ENCODE data around the gene EIF4H.

DNA sequence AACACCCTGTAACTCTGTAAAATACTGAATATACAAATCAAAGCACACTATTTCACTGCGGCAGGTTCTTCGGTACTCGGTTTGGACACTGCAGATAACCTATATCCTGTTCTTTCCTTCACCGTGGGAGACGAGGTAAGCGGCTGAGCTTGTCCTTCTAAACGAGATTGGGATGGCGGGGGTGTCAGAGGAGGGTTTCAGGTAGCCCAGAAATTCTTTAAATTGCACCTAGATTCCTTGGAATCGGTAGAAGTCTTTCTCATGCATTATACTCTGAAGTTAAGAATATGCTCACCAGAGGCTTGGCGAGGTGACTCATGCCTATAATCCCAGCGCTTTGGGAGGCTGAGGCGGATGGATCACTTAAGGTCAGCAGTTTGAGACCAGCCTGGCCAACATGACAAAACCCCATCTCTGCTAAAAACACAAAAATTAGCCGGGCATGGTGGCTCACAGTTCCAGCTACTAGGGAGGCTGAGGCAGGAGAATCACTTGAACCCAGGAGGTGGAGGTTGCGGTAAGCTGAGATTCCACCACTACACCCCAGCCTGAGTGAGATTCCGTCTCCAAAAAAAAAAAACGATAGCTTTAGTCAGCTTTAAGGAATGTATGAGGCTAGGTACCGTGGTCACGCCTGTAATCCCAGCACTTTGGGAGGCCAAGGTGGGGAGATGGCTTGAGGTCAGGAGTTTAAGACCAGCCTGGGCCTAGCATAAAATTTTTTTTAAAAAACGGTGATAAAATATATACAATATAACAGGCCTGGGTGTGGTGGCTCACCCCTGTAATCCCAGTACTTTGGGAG lies 25.6 kb downstream of the EIF4H start:
- TF ChIP-seq, protein P1, sequence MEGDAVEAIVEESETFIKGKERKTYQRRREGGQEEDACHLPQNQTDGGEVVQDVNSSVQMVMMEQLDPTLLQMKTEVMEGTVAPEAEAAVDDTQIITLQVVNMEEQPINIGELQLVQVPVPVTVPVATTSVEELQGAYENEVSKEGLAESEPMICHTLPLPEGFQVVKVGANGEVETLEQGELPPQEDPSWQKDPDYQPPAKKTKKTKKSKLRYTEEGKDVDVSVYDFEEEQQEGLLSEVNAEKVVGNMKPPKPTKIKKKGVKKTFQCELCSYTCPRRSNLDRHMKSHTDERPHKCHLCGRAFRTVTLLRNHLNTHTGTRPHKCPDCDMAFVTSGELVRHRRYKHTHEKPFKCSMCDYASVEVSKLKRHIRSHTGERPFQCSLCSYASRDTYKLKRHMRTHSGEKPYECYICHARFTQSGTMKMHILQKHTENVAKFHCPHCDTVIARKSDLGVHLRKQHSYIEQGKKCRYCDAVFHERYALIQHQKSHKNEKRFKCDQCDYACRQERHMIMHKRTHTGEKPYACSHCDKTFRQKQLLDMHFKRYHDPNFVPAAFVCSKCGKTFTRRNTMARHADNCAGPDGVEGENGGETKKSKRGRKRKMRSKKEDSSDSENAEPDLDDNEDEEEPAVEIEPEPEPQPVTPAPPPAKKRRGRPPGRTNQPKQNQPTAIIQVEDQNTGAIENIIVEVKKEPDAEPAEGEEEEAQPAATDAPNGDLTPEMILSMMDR (IDR thresholded peaks at IDR 0.05; ENCODE audit: low read depth, low read length), result no peak
- no peak for TF ChIP-seq POLR2A (IDR thresholded peaks at IDR 0.05; ENCODE audit: extremely low read depth, insufficient read length)
- TF ChIP-seq MYC (IDR thresholded peaks at IDR 0.05; ENCODE audit: low read depth, low read length), result no peak

All from NB4 (cell line).